Hindlimb muscle (tissue), 1 donor: ENCODE data around the gene ZNF77. TPM values are rescaled to one million over a fixed set of nuclear protein-coding genes. Genes with fewer than 3 reads are reported as not detected.
"Not testable (repeated sequence)": the region's sequence is repeated elsewhere in the genome, so short reads cannot be mapped to it uniquely, and the experiment has no call there.

ENCODE experiments used
- DNase-seq: peaks from one replicate; pipeline ENCODE4 v3.0.0-alpha.2; 2013
- polyA plus RNA-seq: library from polyadenylated mRNA; unstranded; fragments of 120-200 nt; gene quantifications from one replicate; pipeline ENCODE4 v1.2.1, GENCODE V29; 2013; ENCODE audit not compliant: insufficient read length

ZNF77 gene
- 4.0 TPM for polyA plus RNA-seq

- DNase-seq: peak; percentile 98
Measured at GRCh38 chr19:2944775-2945574, at the start of gene ZNF77. TSS of gene ZNF77 (minus strand) at chr19:2944971. CDS start at chr19:2944840, 131 bp downstream.

GRCh38 chr19:2993579-2993978 is 48.8 kb upstream of the ZNF77 start:
- DNase-seq: no peak

GRCh38 chr19:2992958-2993357 is 48.2 kb upstream of the ZNF77 start:
- DNase-seq: no peak

GRCh38 chr19:2992333-2992732 is 47.6 kb upstream of the ZNF77 start:
- DNase-seq: not testable (repeated sequence)

- DNase-seq: no peak
Measured at GRCh38 chr19:2989236-2989946, 44.6 kb upstream of the ZNF77 start.

GRCh38 chr19:2988568-2988967 is 43.8 kb upstream of the ZNF77 start:
- no peak for DNase-seq

GRCh38 chr19:2987797-2988196 is 43.0 kb upstream of the ZNF77 start:
- DNase-seq: no peak

GRCh38 chr19:2986951-2987524 is 42.3 kb upstream of the ZNF77 start:
- no peak for DNase-seq

GRCh38 chr19:2984215-2984528 is 39.4 kb upstream of the ZNF77 start:
- DNase-seq: no peak

- DNase-seq: peak; percentile 63
Measured at GRCh38 chr19:2983351-2984214, 38.8 kb upstream of the ZNF77 start.

- DNase-seq: peak; percentile 85
Measured at GRCh38 chr19:2982983-2983350, 38.2 kb upstream of the ZNF77 start.

- DNase-seq: no peak
Measured at GRCh38 chr19:2982561-2982960, 37.8 kb upstream of the ZNF77 start.

- no peak for DNase-seq
Measured at GRCh38 chr19:2981898-2982297, 37.1 kb upstream of the ZNF77 start.

GRCh38 chr19:2978772-2979171 is 34.0 kb upstream of the ZNF77 start:
- DNase-seq: no peak

GRCh38 chr19:2978166-2978767 is 33.5 kb upstream of the ZNF77 start:
- no peak for DNase-seq

- no peak for DNase-seq
Measured at GRCh38 chr19:2977746-2978138, 33.0 kb upstream of the ZNF77 start.

- peak; percentile 92 for DNase-seq
Measured at GRCh38 chr19:2977001-2977745, 32.4 kb upstream of the ZNF77 start, which contains the start of gene TLE6. TSS of gene TLE6 (plus strand) at chr19:2977564. CDS start at chr19:2978234, 670 bp downstream.

GRCh38 chr19:2976609-2977000 is 31.8 kb upstream of the ZNF77 start:
- DNase-seq: no peak

GRCh38 chr19:2974342-2975041 is 29.7 kb upstream of the ZNF77 start:
- no peak for DNase-seq

GRCh38 chr19:2973229-2973628 is 28.5 kb upstream of the ZNF77 start:
- no peak for DNase-seq
